Measurements from ENCODE around the gene GGPS1. TPM values are rescaled to one million over a fixed set of nuclear protein-coding genes. Genes with fewer than 3 reads are reported as not detected.

GGPS1 gene
- polyA plus RNA-seq, 1 donor (not counting 4 experiments of a cell fraction or from before 2014, with no cell fraction given) = 40.8 TPM

DNA sequence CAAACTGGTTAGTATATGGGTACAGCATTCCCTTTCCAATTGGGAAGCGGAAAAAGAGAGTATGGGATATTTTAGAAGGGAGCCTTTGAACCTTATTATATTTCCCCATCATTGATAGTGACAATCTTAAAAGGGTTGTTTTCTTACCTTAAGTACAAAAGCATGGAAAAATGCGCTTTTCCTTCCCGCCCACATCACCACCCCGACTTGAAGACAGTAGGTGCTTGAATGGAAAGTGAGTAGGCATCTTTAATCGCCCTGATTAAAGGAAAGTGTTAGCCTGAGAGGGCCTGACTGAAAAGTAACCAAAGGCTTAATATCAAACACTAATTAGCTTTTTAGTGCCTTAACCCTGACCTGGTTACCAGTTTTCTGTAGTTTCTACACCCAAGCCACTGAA is 15.4 kb downstream of the GGPS1 start:
- Histone ChIP-seq H3K4me2 (ENCODE audit: control insufficient read depth, extremely low read depth, insufficient read depth, low read depth, low read length) (no peak overlapping the region), H4K20me1 (ENCODE audit: control insufficient read depth, extremely low read depth, insufficient read depth, low read length) (no peaks in the 10 kb centered on the region), H3K4me1 (ENCODE audit: control insufficient read depth, extremely low read depth, insufficient read depth, low read length) (no peaks in the 10 kb centered on the region), H3K9me3 (ENCODE audit: control insufficient read depth, low read depth, low read length) (no peaks in the 10 kb centered on the region), H3K9me1 (ENCODE audit: control insufficient read depth, extremely low read depth, insufficient read depth, low read length) (no peaks in the 10 kb centered on the region), H3K4me3 (ENCODE audit: control insufficient read depth in 2 of 3, extremely low read depth in 1 of 3, insufficient read depth in 2 of 3, low read depth in 1 of 3, low read length in 3 of 3) (no peak overlapping the region), H3K27ac (ENCODE audit: control insufficient read depth, insufficient read depth, low read length) (no peak overlapping the region), H3K79me2 (ENCODE audit: control insufficient read depth, insufficient read depth, low read length) (no peaks in the 10 kb centered on the region), H3K9ac (ENCODE audit: control insufficient read depth, extremely low read depth, insufficient read depth, low read length) (no peak overlapping the region), H2AFZ (ENCODE audit: control insufficient read depth, low read length) (no peak overlapping the region), H3K27me3 (ENCODE audit: control insufficient read depth, extremely low read depth, insufficient read depth, low read length) (no peaks in the 10 kb centered on the region), H3K36me3 (ENCODE audit: control insufficient read depth in 2 of 2, extremely low read depth in 1 of 2, insufficient read depth in 2 of 2, low read length in 2 of 2) (peaks cover 3 to 4% of the 10 kb centered on the region in 2 experiments)
- dilution Hi-C loops (cut with MboI; ENCODE audit: extremely low pct_ligation_motif_present, low sequenced_read_pairs) = no loop called here
- FAIRE-seq (no peak), DNase-seq (ENCODE audit: low read depth, low spot score) (no peak)
- no peak for TF ChIP-seq EZH2 (IDR thresholded peaks at IDR 0.05; ENCODE audit: low read length)
- TF ChIP-seq, protein P1, sequence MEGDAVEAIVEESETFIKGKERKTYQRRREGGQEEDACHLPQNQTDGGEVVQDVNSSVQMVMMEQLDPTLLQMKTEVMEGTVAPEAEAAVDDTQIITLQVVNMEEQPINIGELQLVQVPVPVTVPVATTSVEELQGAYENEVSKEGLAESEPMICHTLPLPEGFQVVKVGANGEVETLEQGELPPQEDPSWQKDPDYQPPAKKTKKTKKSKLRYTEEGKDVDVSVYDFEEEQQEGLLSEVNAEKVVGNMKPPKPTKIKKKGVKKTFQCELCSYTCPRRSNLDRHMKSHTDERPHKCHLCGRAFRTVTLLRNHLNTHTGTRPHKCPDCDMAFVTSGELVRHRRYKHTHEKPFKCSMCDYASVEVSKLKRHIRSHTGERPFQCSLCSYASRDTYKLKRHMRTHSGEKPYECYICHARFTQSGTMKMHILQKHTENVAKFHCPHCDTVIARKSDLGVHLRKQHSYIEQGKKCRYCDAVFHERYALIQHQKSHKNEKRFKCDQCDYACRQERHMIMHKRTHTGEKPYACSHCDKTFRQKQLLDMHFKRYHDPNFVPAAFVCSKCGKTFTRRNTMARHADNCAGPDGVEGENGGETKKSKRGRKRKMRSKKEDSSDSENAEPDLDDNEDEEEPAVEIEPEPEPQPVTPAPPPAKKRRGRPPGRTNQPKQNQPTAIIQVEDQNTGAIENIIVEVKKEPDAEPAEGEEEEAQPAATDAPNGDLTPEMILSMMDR (optimal IDR thresholded peaks at IDR 0.05 in 1 of 3, IDR thresholded peaks at IDR 0.05 in 1 of 3, conservative IDR thresholded peaks at IDR 0.05 in 1 of 3; ENCODE audit: extremely low read depth in 1 of 3, insufficient read depth in 2 of 3, low read length in 3 of 3) = no peak

DNA sequence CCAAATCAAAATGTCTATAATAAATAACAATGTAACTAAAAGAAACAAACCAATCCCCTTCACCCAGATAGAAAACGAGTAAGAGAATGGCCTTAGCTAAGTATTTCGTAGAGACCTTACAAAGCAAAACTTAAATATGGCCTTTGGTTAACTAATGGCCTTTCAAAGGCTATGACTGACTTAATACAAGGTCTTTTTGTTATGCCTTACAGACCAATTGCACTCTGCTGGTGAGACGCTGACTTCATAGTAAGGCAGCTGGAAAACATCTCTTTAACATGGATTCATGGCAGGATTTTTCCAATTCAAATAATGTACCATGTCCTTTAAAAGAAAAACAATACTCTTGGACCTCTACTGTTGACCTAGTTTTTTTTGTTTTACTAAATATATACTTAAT is 23.1 kb downstream of the GGPS1 start:
- H3K9me1 ChIP-seq (ENCODE audit: control insufficient read depth, extremely low read depth, insufficient read depth, low read length) = no peaks in the 10 kb centered on the region
- dilution Hi-C loops (cut with MboI; ENCODE audit: extremely low pct_ligation_motif_present, low sequenced_read_pairs) = no loop called here
- H3K9ac ChIP-seq (ENCODE audit: control insufficient read depth, extremely low read depth, insufficient read depth, low read length) = no peak overlapping the region
- H3K4me3 ChIP-seq (ENCODE audit: control insufficient read depth in 2 of 3, extremely low read depth in 1 of 3, insufficient read depth in 2 of 3, low read depth in 1 of 3, low read length in 3 of 3) = no peak overlapping the region
- no peaks in the 10 kb centered on the region for H3K27me3 ChIP-seq (ENCODE audit: control insufficient read depth, extremely low read depth, insufficient read depth, low read length)
- FAIRE-seq = no peak
- no peak for TF ChIP-seq EZH2 (IDR thresholded peaks at IDR 0.05; ENCODE audit: low read length)
- TF ChIP-seq, protein P1 (optimal IDR thresholded peaks at IDR 0.05 in 1 of 3, IDR thresholded peaks at IDR 0.05 in 1 of 3, conservative IDR thresholded peaks at IDR 0.05 in 1 of 3; ENCODE audit: extremely low read depth in 1 of 3, insufficient read depth in 2 of 3, low read length in 3 of 3) = no peak
- no peaks in the 10 kb centered on the region for H3K79me2 ChIP-seq (ENCODE audit: control insufficient read depth, insufficient read depth, low read length)
- no peak overlapping the region for H2AFZ ChIP-seq (ENCODE audit: control insufficient read depth, low read length)
- H3K36me3 ChIP-seq (ENCODE audit: control insufficient read depth in 2 of 2, extremely low read depth in 1 of 2, insufficient read depth in 2 of 2, low read length in 2 of 2) = no peaks in the 10 kb centered on the region
- H3K27ac ChIP-seq (ENCODE audit: control insufficient read depth, insufficient read depth, low read length) = no peak overlapping the region
- H3K4me2 ChIP-seq (ENCODE audit: control insufficient read depth, extremely low read depth, insufficient read depth, low read depth, low read length) = no peak overlapping the region
- no peaks in the 10 kb centered on the region for H3K4me1 ChIP-seq (ENCODE audit: control insufficient read depth, extremely low read depth, insufficient read depth, low read length)
- no peaks in the 10 kb centered on the region for H4K20me1 ChIP-seq (ENCODE audit: control insufficient read depth, extremely low read depth, insufficient read depth, low read length)
- no peaks in the 10 kb centered on the region for H3K9me3 ChIP-seq (ENCODE audit: control insufficient read depth, low read depth, low read length)
- DNase-seq (ENCODE audit: low read depth, low spot score) = no peak
